HG03558 (cell line): ENCODE data around the gene CPSF4.

ENCODE experiments used
- ATAC-seq: cut with Tn5 transposase; IDR thresholded peaks from one replicate; pipeline ENCODE4 v1.9.1; 2021; ENCODE audit warnings: moderate number of reproducible peaks; ENCODE audit not compliant: unreplicated experiment; ENCODE audit errors: extremely low read depth

Gene CPSF4

GRCh38 chr7:99438573-99439480, at the start of gene CPSF4, which contains the start of gene PTCD1:
Gene CPSF4 (plus strand): TSS chr7:99438943. CDS start chr7:99439083, 140 bp downstream.
Gene PTCD1 (minus strand): TSS chr7:99438798. CDS start chr7:99435242, 3,556 bp downstream.
- ATAC-seq = peak; percentile 71

GRCh38 chr7:99389772-99390171, 49.0 kb upstream of the CPSF4 start:
- no peak for ATAC-seq

- ATAC-seq = no peak
Observed at GRCh38 chr7:99390941-99391602, 47.7 kb upstream of the CPSF4 start.

GRCh38 chr7:99392046-99392445, 46.7 kb upstream of the CPSF4 start:
- ATAC-seq = no peak

- ATAC-seq = peak; percentile 55
Observed at GRCh38 chr7:99392659-99393354, 45.9 kb upstream of the CPSF4 start.

GRCh38 chr7:99393355-99394187, 45.2 kb upstream of the CPSF4 start:
- no peak for ATAC-seq

- no peak for ATAC-seq
Observed at GRCh38 chr7:99394188-99394502, 44.6 kb upstream of the CPSF4 start.

- ATAC-seq = no peak
Observed at GRCh38 chr7:99395616-99396327, 43.0 kb upstream of the CPSF4 start.

- ATAC-seq = no peak
Observed at GRCh38 chr7:99396418-99397296, 42.1 kb upstream of the CPSF4 start.

- ATAC-seq = no peak
Observed at GRCh38 chr7:99397297-99397983, 41.3 kb upstream of the CPSF4 start.

GRCh38 chr7:99398891-99399445, 39.8 kb upstream of the CPSF4 start:
- ATAC-seq = no peak

GRCh38 chr7:99399597-99399996, 39.1 kb upstream of the CPSF4 start:
- ATAC-seq = no peak

GRCh38 chr7:99402854-99403253, 35.9 kb upstream of the CPSF4 start:
- no peak for ATAC-seq

- ATAC-seq = no peak
Observed at GRCh38 chr7:99403764-99404163, 35.0 kb upstream of the CPSF4 start.

GRCh38 chr7:99404235-99404976, 34.3 kb upstream of the CPSF4 start:
- no peak for ATAC-seq

- ATAC-seq = no peak
Observed at GRCh38 chr7:99404977-99405320, 33.8 kb upstream of the CPSF4 start.

- no peak for ATAC-seq
Observed at GRCh38 chr7:99406557-99406956, 32.2 kb upstream of the CPSF4 start.
